ENCODE measurements around the gene KCNQ1. TPM values are rescaled to one million over a fixed set of nuclear protein-coding genes. Genes with fewer than 3 reads are reported as not detected.

KCNQ1 gene
- total and polyA plus RNA-seq, 9 of the 15 experiments (the other 6 are each of a cell fraction or from before 2014, with no cell fraction given), result 0.44 TPM; not detected in 8

GRCh38 chr11:2699531-2700414 lies 255.0 kb downstream of the KCNQ1 start, which contains the start of gene KCNQ1OT1 (continued):
- TF ChIP-seq CREB3L1 (IDR thresholded peaks at IDR 0.05; ENCODE audit: borderline replicate concordance, low read depth) (peak; percentile 100), ZNF277 (CRISPR knock-in tag; IDR thresholded peaks at IDR 0.05; ENCODE audit: borderline replicate concordance) (no peak), ZNF23 (CRISPR knock-in tag; IDR thresholded peaks at IDR 0.05) (no peak), YBX1 (IDR thresholded peaks at IDR 0.05) (no peak), ZNF609 (CRISPR knock-in tag; IDR thresholded peaks at IDR 0.05; ENCODE audit: borderline replicate concordance) (no peak; the same call in 1 of the 2 replicates), TAL1 (IDR thresholded peaks at IDR 0.05) (no peak), SRSF1 (IDR thresholded peaks at IDR 0.05; ENCODE audit: low read depth, low read length) (no peak), GATA2 (CRISPR knock-in tag; IDR thresholded peaks at IDR 0.05) (no peak), CREB5 (CRISPR knock-in tag; IDR thresholded peaks at IDR 0.05) (no peak), ZKSCAN3 (CRISPR knock-in tag; IDR thresholded peaks at IDR 0.05) (no peak), NFIX (CRISPR knock-in tag; IDR thresholded peaks at IDR 0.05; ENCODE audit: low read depth) (no peak), ZNF3 (CRISPR knock-in tag; IDR thresholded peaks at IDR 0.05) (no peak), TFAP4 (CRISPR knock-in tag; IDR thresholded peaks at IDR 0.05; ENCODE audit: borderline replicate concordance) (peak; percentile 72), CAMTA2 (CRISPR knock-in tag; conservative IDR thresholded peaks at IDR 0.05) (no peak), U2AF2 (optimal IDR thresholded peaks at IDR 0.05; ENCODE audit: low read depth, low read length) (no peak), THRA (IDR thresholded peaks at IDR 0.05) (no peak)
